Effector memory CD8-positive, alpha-beta T cell (primary cell): Measurements from ENCODE around the gene CPA5.

ENCODE experiments used
- ATAC-seq: fragments of 150-1000 bp; cut with Tn5 transposase; replicated peaks from 2 replicates; pipeline ENCODE4 v1.10.0; 2021; ENCODE audit warnings: mild to moderate bottlenecking, moderate library complexity
- DNase-seq, 3 experiments: peaks; one replicate each; pipeline ENCODE4 v3.0.0; 2021
- H3K27ac Mint-ChIP-seq, 2 donors: one replicate each; pipeline ENCODE4 v1.8.0; 2022; ENCODE audit warnings: mild to moderate bottlenecking in 2 of 2, mixed read lengths in 2 of 2, moderate library complexity in 2 of 2
- H3K27me3 Mint-ChIP-seq, 2 donors: one replicate each; pipeline ENCODE4 v1.8.0; 2022; ENCODE audit warnings: mixed read lengths in 2 of 2
- H3K36me3 Mint-ChIP-seq: one replicate; pipeline ENCODE4 v1.8.0; 2022; ENCODE audit warnings: mild to moderate bottlenecking, moderate library complexity, mixed read lengths; ENCODE audit not compliant: insufficient read depth
- H3K4me1 Mint-ChIP-seq, 2 donors: one replicate each; pipeline ENCODE4 v1.8.0; 2022; ENCODE audit warnings: low read depth in 2 of 2, mixed read lengths in 2 of 2
- H3K4me3 Mint-ChIP-seq, 2 donors: one replicate each; pipeline ENCODE4 v1.8.0; 2022; ENCODE audit warnings: mild to moderate bottlenecking in 2 of 2, mixed read lengths in 2 of 2, moderate library complexity in 2 of 2
- H3K9me3 Mint-ChIP-seq, 2 donors: one replicate each; pipeline ENCODE4 v1.8.0; 2022; ENCODE audit warnings: mixed read lengths in 2 of 2

Gene CPA5

GRCh38 chr7:130393841-130394411 lies 49.3 kb downstream of the CPA5 start:
- H3K36me3 Mint-ChIP-seq: peaks cover 2% of the 10 kb centered on the region
- ATAC-seq (no peak), DNase-seq (no peak)
- peak overlapping the region; percentile 57 to 62 for H3K4me3 Mint-ChIP-seq
- H3K27ac Mint-ChIP-seq: peak overlapping the region; percentile 54 to 85
- H3K9me3 Mint-ChIP-seq: no peaks in the 10 kb centered on the region
- peaks cover 12 to 16% of the 10 kb centered on the region in 2 donors for H3K4me1 Mint-ChIP-seq
- H3K27me3 Mint-ChIP-seq: no peaks in the 10 kb centered on the region

- Mint-ChIP-seq H3K36me3 (peaks cover 2% of the 10 kb centered on the region), H3K9me3 (no peaks in the 10 kb centered on the region), H3K27ac (peak overlapping the region; percentile 54 to 85), H3K27me3 (no peaks in the 10 kb centered on the region), H3K4me3 (peak overlapping the region; percentile 57 to 62), H3K4me1 (peaks cover 12 to 16% of the 10 kb centered on the region in 2 donors)
- ATAC-seq: peak; percentile 94
- DNase-seq: peak in 1 of 3 experiments; percentile 29
Measured at GRCh38 chr7:130394421-130395195, 50.0 kb downstream of the CPA5 start.

GRCh38 chr7:130395421-130395820 lies 50.8 kb downstream of the CPA5 start:
- Mint-ChIP-seq H3K9me3 (no peaks in the 10 kb centered on the region), H3K27me3 (no peaks in the 10 kb centered on the region), H3K4me1 (peaks cover 12 to 16% of the 10 kb centered on the region in 2 donors), H3K27ac (no peak overlapping the region), H3K4me3 (no peak overlapping the region), H3K36me3 (peaks cover 2% of the 10 kb centered on the region)
- no peak for DNase-seq
- ATAC-seq: no peak

- DNase-seq (no peak), ATAC-seq (no peak)
- Mint-ChIP-seq H3K36me3 (peaks cover 2% of the 10 kb centered on the region), H3K4me3 (no peak overlapping the region), H3K4me1 (peaks cover 12 to 16% of the 10 kb centered on the region in 2 donors), H3K27me3 (no peaks in the 10 kb centered on the region), H3K27ac (peak overlapping the region; percentile 55 to 90), H3K9me3 (no peaks in the 10 kb centered on the region)
Measured at GRCh38 chr7:130396109-130396508, 51.5 kb downstream of the CPA5 start.

GRCh38 chr7:130397051-130397757 lies 52.6 kb downstream of the CPA5 start:
- Mint-ChIP-seq H3K4me1 (peaks cover 12 to 16% of the 10 kb centered on the region in 2 donors), H3K36me3 (peaks cover 2% of the 10 kb centered on the region), H3K9me3 (no peaks in the 10 kb centered on the region), H3K27ac (no peak overlapping the region), H3K4me3 (no peak overlapping the region), H3K27me3 (no peaks in the 10 kb centered on the region)
- ATAC-seq: no peak
- no peak for DNase-seq

- H3K36me3 Mint-ChIP-seq: peaks cover 2% of the 10 kb centered on the region
- H3K9me3 Mint-ChIP-seq: no peaks in the 10 kb centered on the region
- no peak overlapping the region for H3K4me3 Mint-ChIP-seq
- DNase-seq (no peak), ATAC-seq (no peak)
- peaks cover 12 to 16% of the 10 kb centered on the region in 2 donors for H3K4me1 Mint-ChIP-seq
- no peaks in the 10 kb centered on the region for H3K27me3 Mint-ChIP-seq
- H3K27ac Mint-ChIP-seq: no peak overlapping the region
Measured at GRCh38 chr7:130397758-130398073, 53.1 kb downstream of the CPA5 start.

GRCh38 chr7:130398526-130399090 lies 54.0 kb downstream of the CPA5 start:
- H3K27ac Mint-ChIP-seq: no peak overlapping the region
- H3K4me1 Mint-ChIP-seq: peaks cover 12 to 13% of the 10 kb centered on the region in 2 donors
- peaks cover 2% of the 10 kb centered on the region for H3K36me3 Mint-ChIP-seq
- no peaks in the 10 kb centered on the region for H3K27me3 Mint-ChIP-seq
- H3K4me3 Mint-ChIP-seq: no peak overlapping the region
- H3K9me3 Mint-ChIP-seq: no peaks in the 10 kb centered on the region
- ATAC-seq (no peak), DNase-seq (no peak)

- DNase-seq: no peak
- H3K4me1 Mint-ChIP-seq: no peaks in the 10 kb centered on the region
- H3K36me3 Mint-ChIP-seq: peaks cover 2% of the 10 kb centered on the region
- no peaks in the 10 kb centered on the region for H3K27me3 Mint-ChIP-seq
- no peaks in the 10 kb centered on the region for H3K9me3 Mint-ChIP-seq
- no peak for ATAC-seq
- no peak overlapping the region for H3K4me3 Mint-ChIP-seq
- H3K27ac Mint-ChIP-seq: no peak overlapping the region
Measured at GRCh38 chr7:130400120-130400572, 55.5 kb downstream of the CPA5 start.

GRCh38 chr7:130401101-130401500 lies 56.5 kb downstream of the CPA5 start:
- Mint-ChIP-seq H3K9me3 (no peaks in the 10 kb centered on the region), H3K27ac (no peak overlapping the region), H3K4me1 (no peaks in the 10 kb centered on the region), H3K4me3 (no peak overlapping the region), H3K36me3 (peaks cover 2% of the 10 kb centered on the region), H3K27me3 (no peaks in the 10 kb centered on the region)
- no peak for ATAC-seq
- DNase-seq: no peak

- no peaks in the 10 kb centered on the region for H3K27me3 Mint-ChIP-seq
- DNase-seq (no peak), ATAC-seq (no peak)
- H3K4me3 Mint-ChIP-seq: no peak overlapping the region
- H3K36me3 Mint-ChIP-seq: peaks cover 2% of the 10 kb centered on the region
- no peaks in the 10 kb centered on the region for H3K9me3 Mint-ChIP-seq
- no peaks in the 10 kb centered on the region for H3K4me1 Mint-ChIP-seq
- H3K27ac Mint-ChIP-seq: no peak overlapping the region
Measured at GRCh38 chr7:130401578-130401977, 57.0 kb downstream of the CPA5 start.

- Mint-ChIP-seq H3K4me3 (no peak overlapping the region), H3K4me1 (no peaks in the 10 kb centered on the region), H3K27ac (no peak overlapping the region), H3K27me3 (no peaks in the 10 kb centered on the region), H3K9me3 (no peaks in the 10 kb centered on the region), H3K36me3 (no peaks in the 10 kb centered on the region)
- DNase-seq (no peak), ATAC-seq (no peak)
Measured at GRCh38 chr7:130405003-130405402, 60.4 kb downstream of the CPA5 start.

GRCh38 chr7:130409067-130409711 lies 64.6 kb downstream of the CPA5 start:
- H3K27me3 Mint-ChIP-seq: no peaks in the 10 kb centered on the region
- H3K4me3 Mint-ChIP-seq: no peak overlapping the region
- H3K36me3 Mint-ChIP-seq: no peaks in the 10 kb centered on the region
- ATAC-seq (no peak), DNase-seq (no peak)
- H3K9me3 Mint-ChIP-seq: no peaks in the 10 kb centered on the region
- no peaks in the 10 kb centered on the region for H3K4me1 Mint-ChIP-seq
- no peak overlapping the region for H3K27ac Mint-ChIP-seq

- H3K36me3 Mint-ChIP-seq: no peaks in the 10 kb centered on the region
- no peak overlapping the region for H3K4me3 Mint-ChIP-seq
- DNase-seq (no peak), ATAC-seq (no peak)
- no peaks in the 10 kb centered on the region for H3K27me3 Mint-ChIP-seq
- H3K27ac Mint-ChIP-seq: no peak overlapping the region
- H3K4me1 Mint-ChIP-seq: peaks cover under 1% of the 10 kb centered on the region in 2 donors
- no peaks in the 10 kb centered on the region for H3K9me3 Mint-ChIP-seq
Measured at GRCh38 chr7:130409712-130410072, 65.1 kb downstream of the CPA5 start.
